Smooth muscle cell (in vitro differentiated cells): Measurements from ENCODE around the gene PON2. TPM values are rescaled to one million over a fixed set of nuclear protein-coding genes. Genes with fewer than 3 reads are reported as not detected.

ENCODE experiments used
- DNase-seq: peaks from one replicate; lab custom pipeline; 2025; ENCODE audit not compliant: unreplicated experiment; lab: John Stamatoyannopoulos, UW
- H2AFZ ChIP-seq: fragments of 200-600 bp; sonication (generic); 2 replicates; pipeline ENCODE4 v1.6.0; 2016; ENCODE audit warnings: antibody characterized with exemption, low read depth, mild to moderate bottlenecking
- H3F3A ChIP-seq: fragments of 200-600 bp; sonication (generic); 2 replicates; pipeline ENCODE4 v1.6.0; 2017; ENCODE audit warnings: antibody characterized with exemption, low read depth
- H3K27ac ChIP-seq: fragments of 200-600 bp; sonication (generic); 2 replicates; pipeline ENCODE4 v1.5.1; 2016; ENCODE audit warnings: low read depth, mild to moderate bottlenecking
- H3K27me3 ChIP-seq: fragments of 200-600 bp; sonication (generic); 2 replicates; pipeline ENCODE4 v1.6.1; 2016; ENCODE audit warnings: low read depth, mild to moderate bottlenecking
- H3K36me3 ChIP-seq: fragments of 200-600 bp; sonication (generic); 2 replicates; pipeline ENCODE4 v1.5.1; 2016; ENCODE audit warnings: low read depth
- H3K4me1 ChIP-seq: fragments of 200-600 bp; sonication (generic); 2 replicates; pipeline ENCODE4 v1.5.1; 2016; ENCODE audit warnings: low read depth
- H3K4me2 ChIP-seq: fragments of 200-600 bp; sonication (generic); 2 replicates; pipeline ENCODE4 v1.6.0; 2016; ENCODE audit warnings: mild to moderate bottlenecking
- H3K4me3 ChIP-seq: fragments of 200-600 bp; sonication (generic); 2 replicates; pipeline ENCODE4 v1.5.1; 2016; ENCODE audit warnings: mild to moderate bottlenecking
- H3K79me2 ChIP-seq: fragments of 200-600 bp; sonication (generic); 2 replicates; pipeline ENCODE4 v1.6.0; 2016; ENCODE audit warnings: low read depth, mild to moderate bottlenecking
- H3K9ac ChIP-seq: fragments of 200-600 bp; sonication (generic); 2 replicates; pipeline ENCODE4 v1.6.0; 2016; ENCODE audit warnings: low read depth
- H3K9me3 ChIP-seq: fragments of 200-600 bp; sonication (generic); replicated peaks from 2 replicates; pipeline ENCODE4 v1.5.1; 2016; ENCODE audit warnings: low read depth
- H4K20me1 ChIP-seq: fragments of 200-600 bp; sonication (generic); 2 replicates; pipeline ENCODE4 v1.6.0; 2016; ENCODE audit warnings: low read depth
- CTCF ChIP-seq: fragments of 200-600 bp; sonication (generic); IDR thresholded peaks from 2 replicates; pipeline ENCODE4 v1.5.1; 2017; ENCODE audit warnings: borderline replicate concordance, mild to moderate bottlenecking, antibody characterized with exemption; ENCODE audit not compliant: insufficient read depth, poor library complexity, severe bottlenecking
- WGBS: methylation state at CpG from one replicate; pipeline ENCODE4 v1.1.7; 2016; ENCODE audit warnings: low lambda C conversion rate; 5-methylcytosine and 5-hydroxymethylcytosine counted together
- polyA plus RNA-seq: library from polyadenylated mRNA; unstranded; fragments of >200 nt; fragmentation: Nextera tagmentation; extraction: Ambion mirVana; gene quantifications from 2 replicates; pipeline ENCODE4 v1.2.1, GENCODE V29; 2016
- total RNA-seq: library from RNA; depleted of rRNA; stranded (reverse); fragments of >200 nt; gene quantifications from 2 replicates; pipeline ENCODE4 v1.2.3, GENCODE V29; 2014

PON2 gene
- total and polyA plus RNA-seq, 2 experiments from 2014 or later, result 74.7 to 116 TPM

- 31% methylated on average over 2 of the region's 2 CpGs for WGBS
- no peak overlapping the region for H3K9ac ChIP-seq
- no peaks in the 10 kb centered on the region for H3K36me3 ChIP-seq
- H3K79me2 ChIP-seq, result peaks cover 83% of the 10 kb centered on the region
- TF ChIP-seq CTCF, result no peak
- no peak for DNase-seq
- H3K4me3 ChIP-seq, result no peak overlapping the region
- peak overlapping the region; percentile 50 for H3K27ac ChIP-seq
- H3K9me3 ChIP-seq, result no peaks in the 10 kb centered on the region
- H4K20me1 ChIP-seq, result no peaks in the 10 kb centered on the region
- peaks cover 10% of the 10 kb centered on the region for H3F3A ChIP-seq
- no peak overlapping the region for H3K4me2 ChIP-seq
- peaks cover 10% of the 10 kb centered on the region for H3K4me1 ChIP-seq
- no peaks in the 10 kb centered on the region for H3K27me3 ChIP-seq
- no peak overlapping the region for H2AFZ ChIP-seq
Measured at GRCh38 chr7:95430864-95431263, 4.0 kb downstream of the PON2 start.

- WGBS, result 69% methylated on average over 5 of the region's 5 CpGs
- H3K4me3 ChIP-seq, result no peak overlapping the region
- DNase-seq, result no peak
Measured at GRCh38 chr7:95429241-95429990, 5.4 kb downstream of the PON2 start.

GRCh38 chr7:95427914-95428516 lies 6.8 kb downstream of the PON2 start:
- Histone ChIP-seq H3K36me3 (no peaks in the 10 kb centered on the region), H2AFZ (no peak overlapping the region), H3K4me1 (peaks cover 12% of the 10 kb centered on the region), H3K4me2 (no peak overlapping the region), H3K27me3 (no peaks in the 10 kb centered on the region), H3K27ac (no peak overlapping the region), H3K9me3 (no peaks in the 10 kb centered on the region), H3K79me2 (peaks cover 86% of the 10 kb centered on the region), H3K9ac (no peak overlapping the region), H3K4me3 (no peak overlapping the region), H4K20me1 (no peaks in the 10 kb centered on the region), H3F3A (peaks cover 12% of the 10 kb centered on the region)
- DNase-seq, result no peak
- no peak for TF ChIP-seq CTCF
- WGBS, result 81% methylated on average over 3 of the region's 3 CpGs

More at GRCh38 chr7:95429241-95429990, 5.4 kb downstream of the PON2 start:
- H3K9ac ChIP-seq, result no peak overlapping the region
- peaks cover 86% of the 10 kb centered on the region for H3K79me2 ChIP-seq
- H3K4me1 ChIP-seq, result peaks cover 17% of the 10 kb centered on the region
- H3K36me3 ChIP-seq, result no peaks in the 10 kb centered on the region
- H4K20me1 ChIP-seq, result no peaks in the 10 kb centered on the region
- no peak overlapping the region for H3K27ac ChIP-seq
- TF ChIP-seq CTCF, result no peak
- H3K27me3 ChIP-seq, result no peaks in the 10 kb centered on the region
- H3K4me2 ChIP-seq, result no peak overlapping the region
- no peaks in the 10 kb centered on the region for H3K9me3 ChIP-seq
- peaks cover 10% of the 10 kb centered on the region for H3F3A ChIP-seq
- no peak overlapping the region for H2AFZ ChIP-seq

GRCh38 chr7:95427166-95427565 lies 7.7 kb downstream of the PON2 start:
- Histone ChIP-seq H3K36me3 (no peaks in the 10 kb centered on the region), H3K9me3 (no peaks in the 10 kb centered on the region), H3K4me3 (no peak overlapping the region), H2AFZ (no peak overlapping the region), H3K4me1 (peaks cover 12% of the 10 kb centered on the region), H3K4me2 (no peak overlapping the region), H3K79me2 (peaks cover 82% of the 10 kb centered on the region), H3K27me3 (no peaks in the 10 kb centered on the region), H3F3A (peaks cover 12% of the 10 kb centered on the region), H3K27ac (no peak overlapping the region), H3K9ac (no peak overlapping the region), H4K20me1 (no peaks in the 10 kb centered on the region)
- DNase-seq, result no peak
- no peak for TF ChIP-seq CTCF
- 90% methylated on average over 7 of the region's 7 CpGs for WGBS
